SK-N-SH (cell line): ENCODE data around the gene CCDC102A. TPM values are rescaled to one million over a fixed set of nuclear protein-coding genes. Genes with fewer than 3 reads are reported as not detected.

Source experiments
- CTCF ChIA-PET: fragments of 300-600, 350-600 bp; formaldehyde crosslinking; extraction: SDS; loops from one replicate; lab custom pipeline; 2021; lab: Yijun Ruan, JAX
- POLR2A ChIA-PET: fragments of 350-600 bp; sonication (Branson Sonifier 250); formaldehyde crosslinking; extraction: SDS; loops from one replicate; lab custom pipeline; 2020; ENCODE audit warnings: antibody characterized with exemption, inconsistent platforms; lab: Yijun Ruan, JAX
- DNase-seq: peaks from one replicate; pipeline ENCODE4 v3.0.0; 2012
- H2AFZ ChIP-seq: fragments of 200-600 bp; sonication (generic); 2 replicates; pipeline ENCODE4 v1.8.1; 2016; ENCODE audit warnings: antibody characterized with exemption, mild to moderate bottlenecking, low read depth
- H3F3A ChIP-seq: fragments of 200-600 bp; sonication (generic); replicated peaks from 2 replicates; pipeline ENCODE3; 2016; ENCODE audit warnings: antibody characterized with exemption, mild to moderate bottlenecking; ENCODE audit not compliant: insufficient read depth
- H3K27ac ChIP-seq, 2 experiments: fragments of 200-500 bp in 1 of 2; fragments of 200-600 bp in 1 of 2; sonication (Bioruptor generic) in 1 of 2; sonication (generic), shearing (Covaris generic) in 1 of 2; 2 replicates each; pipeline versions ENCODE4 v1.5.1 to v1.6.1; 2014 to 2016; ENCODE audit warnings: low read depth in 2 of 2, inconsistent platforms in 1 of 2, low read length in 1 of 2, mild to moderate bottlenecking in 1 of 2, mixed read lengths in 1 of 2
- H3K27me3 ChIP-seq: fragments of 200-600 bp; sonication (generic), shearing (Covaris generic); 2 replicates; pipeline ENCODE4 v1.6.1; 2016; ENCODE audit warnings: mixed run types; ENCODE audit not compliant: insufficient read depth
- H3K36me3 ChIP-seq, 2 experiments: fragments of 200-500 bp in 1 of 2; fragments of 200-600 bp in 1 of 2; sonication (Bioruptor generic) in 1 of 2; sonication (generic) in 1 of 2; replicated peaks in 1 of 2; 2 replicates each; pipeline versions ENCODE3 to v1.5.1; 2014 to 2016; ENCODE audit warnings: low read length in 1 of 2, mild to moderate bottlenecking in 1 of 2; ENCODE audit not compliant: insufficient read depth in 2 of 2, control insufficient read depth in 1 of 2
- H3K4me1 ChIP-seq, 2 experiments: fragments of 200-500 bp in 1 of 2; fragments of 200-600 bp in 1 of 2; sonication (Bioruptor generic) in 1 of 2; sonication (generic), shearing (Covaris generic) in 1 of 2; 2 replicates each; pipeline versions ENCODE4 v1.5.1 to v1.6.1; 2014 to 2016; ENCODE audit warnings: low read depth in 1 of 2, low read length in 1 of 2, mixed run types in 1 of 2; ENCODE audit not compliant: insufficient read depth in 2 of 2, control insufficient read depth in 1 of 2
- H3K4me2 ChIP-seq: fragments of 200-600 bp; sonication (generic), shearing (Covaris generic); 2 replicates; pipeline ENCODE4 v1.6.1; 2017; ENCODE audit warnings: mixed run types
- H3K4me3 ChIP-seq, 2 experiments: fragments of 200-500 bp in 1 of 2; fragments of 200-600 bp in 1 of 2; sonication (Bioruptor generic) in 1 of 2; sonication (generic), shearing (Covaris generic) in 1 of 2; 2 replicates each; pipeline versions ENCODE4 v1.5.1 to v1.8.1; 2014 to 2016; ENCODE audit warnings: low read depth in 2 of 2, inconsistent platforms in 1 of 2, low read length in 1 of 2, mild to moderate bottlenecking in 1 of 2, mixed read lengths in 1 of 2, moderate library complexity in 1 of 2
- H3K79me2 ChIP-seq: fragments of 200-600 bp; sonication (generic); 2 replicates; pipeline ENCODE4 v1.8.1; 2017; ENCODE audit warnings: mild to moderate bottlenecking; ENCODE audit not compliant: insufficient read depth
- H3K9ac ChIP-seq: fragments of 200-600 bp; sonication (generic); 2 replicates; pipeline ENCODE4 v1.6.1; 2017; ENCODE audit warnings: mixed run types
- H3K9me2 ChIP-seq: fragments of 200-600 bp; sonication (generic); 2 replicates; pipeline ENCODE4 v1.6.1; 2017; ENCODE audit warnings: mixed run types
- H3K9me3 ChIP-seq: fragments of 200-600 bp; sonication (generic); 2 replicates; pipeline ENCODE4 v1.6.1; 2017; ENCODE audit warnings: mixed run types, mild to moderate bottlenecking, moderate library complexity
- H4K20me1 ChIP-seq: fragments of 200-600 bp; sonication (generic); 2 replicates; pipeline ENCODE4 v1.6.1; 2017; ENCODE audit warnings: mild to moderate bottlenecking, mixed run types; ENCODE audit not compliant: insufficient read depth
- ELF1 ChIP-seq: IDR thresholded peaks from 2 replicates; pipeline ENCODE4 v1.4.0; 2012
- EZH2phosphoT487 ChIP-seq: fragments of 200-600 bp; sonication (generic); IDR thresholded peaks from 2 replicates; pipeline ENCODE4 v1.6.1; 2017; ENCODE audit warnings: low read depth, mixed run types, mild to moderate bottlenecking, antibody characterized with exemption, moderate library complexity, borderline replicate concordance
- NFIC ChIP-seq: IDR thresholded peaks from 2 replicates; pipeline ENCODE4 v1.4.0; 2012; ENCODE audit warnings: borderline replicate concordance
- RCOR1 ChIP-seq: fragments of 150-350 bp; IDR thresholded peaks from 2 replicates; pipeline ENCODE4 v1.6.1; 2017; ENCODE audit warnings: antibody characterized with exemption, low read length
- TAF1 ChIP-seq: IDR thresholded peaks from 2 replicates; pipeline ENCODE4 v1.6.1; 2012; ENCODE audit warnings: low read depth, mild to moderate bottlenecking, low read length, moderate library complexity, borderline replicate concordance
- TCF12 ChIP-seq: IDR thresholded peaks from 2 replicates; pipeline ENCODE4 v1.4.0; 2012
- USF1 ChIP-seq: IDR thresholded peaks from 2 replicates; pipeline ENCODE4 v1.4.0; 2012; ENCODE audit warnings: low read depth, borderline replicate concordance
- YY1 ChIP-seq: IDR thresholded peaks from 2 replicates; pipeline ENCODE4 v1.4.0; 2012; ENCODE audit warnings: low read depth, mild to moderate bottlenecking
- WGBS: methylation state at CpG from one replicate; pipeline ENCODE4 v1.1.6; 2017; ENCODE audit warnings: low lambda C conversion rate; 5-methylcytosine and 5-hydroxymethylcytosine counted together
- polyA plus RNA-seq, 3 experiments: library from polyadenylated mRNA; depleted of rRNA; stranded (reverse); fragments of >200 nt; gene quantifications; 2 replicates each; pipeline ENCODE4 v1.2.3, GENCODE V29; 2012
- TF ChIP-seq, protein P1 (sequence below): IDR thresholded peaks from 2 replicates; pipeline ENCODE4 v1.6.1; 2012; ENCODE audit warnings: mild to moderate bottlenecking, low read depth, low read length, moderate library complexity

CCDC102A gene
- polyA plus RNA-seq, 1 of the 3 experiments (the other 2 are of a cell fraction) = 26.2 TPM

GRCh38 chr16:57497121-57497520, 39.2 kb downstream of the CCDC102A start (continued):
- TF ChIP-seq USF1 (no peak), RCOR1 (no peak), TCF12 (no peak), YY1 (no peak)
- TF ChIP-seq, protein P1, sequence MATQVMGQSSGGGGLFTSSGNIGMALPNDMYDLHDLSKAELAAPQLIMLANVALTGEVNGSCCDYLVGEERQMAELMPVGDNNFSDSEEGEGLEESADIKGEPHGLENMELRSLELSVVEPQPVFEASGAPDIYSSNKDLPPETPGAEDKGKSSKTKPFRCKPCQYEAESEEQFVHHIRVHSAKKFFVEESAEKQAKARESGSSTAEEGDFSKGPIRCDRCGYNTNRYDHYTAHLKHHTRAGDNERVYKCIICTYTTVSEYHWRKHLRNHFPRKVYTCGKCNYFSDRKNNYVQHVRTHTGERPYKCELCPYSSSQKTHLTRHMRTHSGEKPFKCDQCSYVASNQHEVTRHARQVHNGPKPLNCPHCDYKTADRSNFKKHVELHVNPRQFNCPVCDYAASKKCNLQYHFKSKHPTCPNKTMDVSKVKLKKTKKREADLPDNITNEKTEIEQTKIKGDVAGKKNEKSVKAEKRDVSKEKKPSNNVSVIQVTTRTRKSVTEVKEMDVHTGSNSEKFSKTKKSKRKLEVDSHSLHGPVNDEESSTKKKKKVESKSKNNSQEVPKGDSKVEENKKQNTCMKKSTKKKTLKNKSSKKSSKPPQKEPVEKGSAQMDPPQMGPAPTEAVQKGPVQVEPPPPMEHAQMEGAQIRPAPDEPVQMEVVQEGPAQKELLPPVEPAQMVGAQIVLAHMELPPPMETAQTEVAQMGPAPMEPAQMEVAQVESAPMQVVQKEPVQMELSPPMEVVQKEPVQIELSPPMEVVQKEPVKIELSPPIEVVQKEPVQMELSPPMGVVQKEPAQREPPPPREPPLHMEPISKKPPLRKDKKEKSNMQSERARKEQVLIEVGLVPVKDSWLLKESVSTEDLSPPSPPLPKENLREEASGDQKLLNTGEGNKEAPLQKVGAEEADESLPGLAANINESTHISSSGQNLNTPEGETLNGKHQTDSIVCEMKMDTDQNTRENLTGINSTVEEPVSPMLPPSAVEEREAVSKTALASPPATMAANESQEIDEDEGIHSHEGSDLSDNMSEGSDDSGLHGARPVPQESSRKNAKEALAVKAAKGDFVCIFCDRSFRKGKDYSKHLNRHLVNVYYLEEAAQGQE = no peak

DNA sequence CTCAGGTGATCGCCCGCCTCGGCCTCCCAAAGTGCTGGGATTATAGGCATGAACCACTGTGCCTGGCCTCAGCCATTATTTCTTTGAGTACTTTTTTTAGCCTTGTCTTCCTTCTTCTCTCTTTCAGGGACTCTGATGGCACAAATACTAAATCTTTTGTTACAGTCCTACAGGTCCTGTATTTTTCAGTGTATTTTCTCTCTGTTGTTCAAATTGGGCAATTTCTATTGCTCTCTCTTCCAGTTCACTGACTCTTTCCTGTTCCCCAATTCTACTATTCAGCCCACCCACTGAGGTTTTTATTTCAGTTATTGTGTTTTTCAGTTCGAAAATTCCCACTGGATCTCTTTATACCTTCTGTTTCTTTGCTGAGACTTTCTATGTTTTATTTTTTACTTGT, 42.6 kb downstream of the CCDC102A start:
- H3K36me3 ChIP-seq = no peaks in the 10 kb centered on the region
- no peaks in the 10 kb centered on the region for H4K20me1 ChIP-seq
- no peak overlapping the region for H3K9ac ChIP-seq
- no peak for DNase-seq
- H3K9me3 ChIP-seq = no peaks in the 10 kb centered on the region
- no peaks in the 10 kb centered on the region for H3K27me3 ChIP-seq
- TF ChIP-seq NFIC (no peak), TAF1 (no peak), ELF1 (no peak)
- TF ChIP-seq, all 33 proteins: peak for 0
- no peak overlapping the region for H3K27ac ChIP-seq
- H3F3A ChIP-seq = no peaks in the 10 kb centered on the region
- H3K4me2 ChIP-seq = no peak overlapping the region
- ChIA-PET POLR2A (no interaction called here), CTCF (no interaction called here)
- no peak overlapping the region for H2AFZ ChIP-seq
- 80% methylated on average over 4 of the region's 4 CpGs for WGBS
- H3K79me2 ChIP-seq = no peaks in the 10 kb centered on the region
- H3K9me2 ChIP-seq = no peaks in the 10 kb centered on the region
- peaks cover 0 to 6% of the 10 kb centered on the region in 2 experiments; a peak in 1 of 4 replicates for H3K4me1 ChIP-seq
- H3K4me3 ChIP-seq = no peak overlapping the region

DNA sequence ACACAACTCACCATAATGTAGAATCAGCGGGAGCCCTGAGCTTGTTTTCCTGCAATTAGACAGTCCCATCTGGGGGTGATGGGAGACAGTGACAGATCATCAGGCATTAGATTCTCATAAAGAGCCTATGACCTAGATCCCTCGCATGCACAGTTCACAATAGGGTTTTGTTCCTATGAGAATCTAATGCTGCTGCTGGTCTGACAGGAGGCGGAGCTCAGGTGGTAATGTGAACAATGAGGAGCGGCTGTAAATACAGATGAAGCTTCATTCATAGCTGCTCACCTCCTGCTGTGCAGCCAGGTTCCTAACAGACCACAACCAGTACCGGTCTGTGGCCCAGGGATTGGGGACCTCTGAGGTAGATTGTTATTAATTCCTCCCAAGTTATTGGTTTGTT, 47.1 kb downstream of the CCDC102A start:
- no peaks in the 10 kb centered on the region for H3K36me3 ChIP-seq
- no peaks in the 10 kb centered on the region for H3K9me3 ChIP-seq
- H3K4me2 ChIP-seq = no peak overlapping the region
- WGBS = 81% methylated on average over 5 of the region's 5 CpGs
- H3K79me2 ChIP-seq = no peaks in the 10 kb centered on the region; the same call in 1 of the 2 replicates
- POLR2A ChIA-PET = no interaction called here
- DNase-seq = no peak
- H3K4me3 ChIP-seq = no peak overlapping the region
- no peaks in the 10 kb centered on the region for H3K27me3 ChIP-seq
- H2AFZ ChIP-seq = no peak overlapping the region
- H3K9me2 ChIP-seq = no peaks in the 10 kb centered on the region
- no peak overlapping the region for H3K27ac ChIP-seq
- H4K20me1 ChIP-seq = no peaks in the 10 kb centered on the region
- TF ChIP-seq, protein P1 = no peak
- TF ChIP-seq EZH2phosphoT487 = no peak
- CTCF ChIA-PET = interaction anchor here (1.4 to 1.8 kb wide), 3 partner anchors 14 to 30 kb away, joined by 3 to 10 read pairs (median 4); partner anchors contain the start of gene POLR2C
- peaks cover 0 to 23% of the 10 kb centered on the region in 2 experiments; a peak in 1 of 4 replicates for H3K4me1 ChIP-seq
- no peaks in the 10 kb centered on the region for H3F3A ChIP-seq
- H3K9ac ChIP-seq = no peak overlapping the region
